A375 (cell line): ENCODE measurements around the gene TTC13. TPM values are rescaled to one million over a fixed set of nuclear protein-coding genes. Genes with fewer than 3 reads are reported as not detected.

Experiments used
- small RNA-seq: library from RNA; depleted of rRNA; stranded (forward); fragments of <200 nt; gene quantifications from one replicate; pipeline ENCODE3, GENCODE V24; 2014
- total RNA-seq: library from RNA; depleted of rRNA; stranded (reverse); fragments of >200 nt; shearing (Covaris generic); gene quantifications from 2 replicates; pipeline ENCODE4 v1.2.3, GENCODE V29; 2014; rRNA removed

The TTC13 gene, protein sequence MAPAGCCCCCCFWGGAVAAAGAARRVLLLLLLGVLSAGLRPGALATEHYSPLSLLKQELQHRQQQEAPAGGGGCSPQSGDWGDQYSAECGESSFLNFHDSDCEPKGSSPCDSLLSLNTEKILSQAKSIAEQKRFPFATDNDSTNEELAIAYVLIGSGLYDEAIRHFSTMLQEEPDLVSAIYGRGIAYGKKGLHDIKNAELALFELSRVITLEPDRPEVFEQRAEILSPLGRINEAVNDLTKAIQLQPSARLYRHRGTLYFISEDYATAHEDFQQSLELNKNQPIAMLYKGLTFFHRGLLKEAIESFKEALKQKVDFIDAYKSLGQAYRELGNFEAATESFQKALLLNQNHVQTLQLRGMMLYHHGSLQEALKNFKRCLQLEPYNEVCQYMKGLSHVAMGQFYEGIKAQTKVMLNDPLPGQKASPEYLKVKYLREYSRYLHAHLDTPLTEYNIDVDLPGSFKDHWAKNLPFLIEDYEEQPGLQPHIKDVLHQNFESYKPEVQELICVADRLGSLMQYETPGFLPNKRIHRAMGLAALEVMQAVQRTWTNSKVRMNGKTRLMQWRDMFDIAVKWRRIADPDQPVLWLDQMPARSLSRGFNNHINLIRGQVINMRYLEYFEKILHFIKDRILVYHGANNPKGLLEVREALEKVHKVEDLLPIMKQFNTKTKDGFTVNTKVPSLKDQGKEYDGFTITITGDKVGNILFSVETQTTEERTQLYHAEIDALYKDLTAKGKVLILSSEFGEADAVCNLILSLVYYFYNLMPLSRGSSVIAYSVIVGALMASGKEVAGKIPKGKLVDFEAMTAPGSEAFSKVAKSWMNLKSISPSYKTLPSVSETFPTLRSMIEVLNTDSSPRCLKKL
- total RNA-seq = 15.5 and 17.7 TPM in 2 replicates

DNA sequence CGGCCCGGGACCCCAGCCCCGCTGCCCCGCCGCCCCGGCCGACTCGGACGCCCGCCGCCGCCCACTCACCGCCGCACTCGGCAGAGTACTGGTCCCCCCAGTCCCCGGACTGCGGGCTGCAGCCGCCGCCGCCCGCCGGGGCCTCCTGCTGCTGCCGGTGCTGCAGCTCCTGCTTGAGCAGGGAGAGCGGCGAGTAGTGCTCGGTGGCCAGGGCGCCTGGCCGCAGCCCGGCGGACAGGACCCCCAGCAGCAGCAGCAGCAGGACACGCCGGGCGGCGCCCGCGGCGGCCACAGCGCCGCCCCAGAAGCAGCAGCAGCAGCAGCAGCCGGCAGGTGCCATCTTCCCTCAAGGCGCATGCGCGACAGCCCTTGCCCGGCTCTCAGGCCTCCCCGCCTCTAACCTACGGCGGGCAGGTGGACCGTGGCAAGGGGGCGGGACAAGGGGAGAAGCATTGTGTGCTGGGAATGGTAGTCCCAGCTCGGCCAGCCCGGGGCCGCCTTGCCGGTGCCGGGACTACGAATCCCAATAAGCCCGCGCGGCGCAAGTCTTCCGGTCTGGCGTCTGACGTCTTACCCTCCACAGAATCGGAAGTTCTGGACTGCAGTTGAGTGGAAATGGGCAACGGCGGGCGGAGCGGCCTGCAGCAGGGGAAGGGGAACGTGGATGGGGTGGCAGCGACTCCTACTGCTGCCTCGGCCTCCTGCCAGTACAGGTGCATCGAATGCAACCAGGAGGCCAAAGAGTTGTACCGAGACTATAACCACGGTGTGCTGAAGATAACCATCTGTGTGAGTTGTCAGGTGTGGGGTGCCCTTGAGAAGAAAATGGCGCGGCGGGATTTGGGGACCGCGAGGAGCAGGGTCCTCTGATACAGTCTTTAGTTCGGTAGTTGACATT lies at the start of gene TTC13, which contains the start of gene ARV1:
Gene TTC13 (minus strand): TSS at position 371 of the 898 bp plus-strand sequence. CDS start 31 bp downstream, at position 340.
Gene ARV1 (plus strand): TSS at position 604 of the 898 bp plus-strand sequence. CDS start 12 bp downstream, at position 616.

DNA sequence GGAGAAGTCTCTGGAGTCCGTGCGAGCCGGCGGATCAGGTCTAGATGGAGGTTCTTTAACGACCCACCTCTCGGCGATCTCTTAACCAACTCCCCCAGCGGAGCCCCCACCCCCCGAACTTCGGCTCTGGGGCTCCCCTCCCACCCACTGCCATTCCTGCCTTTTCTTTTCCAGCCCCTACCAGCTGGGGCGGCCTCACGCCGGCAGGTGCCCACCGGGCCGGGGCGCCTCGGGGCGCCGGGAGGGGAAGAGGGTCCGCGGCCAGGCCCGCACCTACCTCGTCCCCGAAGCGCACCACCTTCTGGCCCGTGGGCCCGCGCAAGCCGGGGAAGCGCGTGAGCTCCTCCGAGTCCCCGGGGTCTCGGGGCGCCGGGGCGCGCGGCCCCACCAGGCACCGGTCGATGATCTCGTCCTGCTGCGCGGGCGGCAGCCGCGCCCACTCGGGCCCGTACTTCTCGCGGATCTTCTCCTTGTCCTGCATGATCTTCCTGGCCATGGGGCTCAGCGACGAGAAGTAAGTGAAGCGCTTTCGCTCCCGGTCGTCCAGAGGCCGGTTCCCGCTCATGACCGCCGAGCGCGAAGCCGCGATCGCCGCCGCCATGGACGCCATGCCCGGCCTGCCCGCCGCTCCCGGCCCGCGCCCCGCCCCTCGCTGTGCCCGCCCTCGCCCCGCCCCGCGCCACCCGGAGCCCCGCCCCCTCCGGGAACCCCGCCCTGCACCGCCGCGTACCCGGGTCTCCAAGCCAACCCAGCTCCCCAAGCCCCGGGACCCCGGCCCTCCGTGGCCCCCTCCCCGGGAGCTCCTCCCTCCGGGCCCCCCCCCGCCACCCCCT lies 110.5 kb downstream of the TTC13 start, which contains the start of gene C1orf198:
Gene C1orf198 (minus strand): TSS at position 619 of the 833 bp plus-strand sequence. CDS start 9 bp downstream, at position 610.

Small RNA genes within 50 kb of the gene (small RNA-seq; reads per million reads assigned to genes)
- gene RN7SL837P = not detected

Other genes with a start within 250 kb of the TTC13 start
- gene CAPN9, start 231.5 kb downstream of the TTC13 start, total RNA-seq = not detected in 2 replicates
- 20.0 and 25.3 TPM in 2 replicates for gene C1orf198, start 110.3 kb downstream of the TTC13 start, total RNA-seq
- 19.5 and 22.9 TPM in 2 replicates for gene ARV1, start 233 bp upstream of the TTC13 start, total RNA-seq
- 23.8 and 25.7 TPM in 2 replicates for gene FAM89A, start 61.4 kb upstream of the TTC13 start, total RNA-seq
- under 0.01 TPM in 1 of 2 replicates, not detected in the other for gene TRIM67, start 183.2 kb upstream of the TTC13 start, total RNA-seq